Hypothalamus (tissue), 51 donors: ENCODE measurements around the gene COBL.
A peak's percentile ranks its signal among the peaks of the same experiment; 100 is the strongest.

ENCODE experiments used
- DNase-seq, 51 donors: peaks; one replicate each; lab custom pipeline; 2025; lab: John Stamatoyannopoulos, UW

COBL gene

GRCh38 chr7:51239691-51240090, 76.9 kb downstream of the COBL start:
- DNase-seq: no peak

GRCh38 chr7:51238981-51239495, 77.6 kb downstream of the COBL start:
- no peak for DNase-seq

GRCh38 chr7:51237446-51238133, 79.0 kb downstream of the COBL start:
- no peak for DNase-seq

GRCh38 chr7:51236470-51237132, 80.0 kb downstream of the COBL start:
- DNase-seq: no peak

GRCh38 chr7:51235593-51236313, 80.9 kb downstream of the COBL start:
- DNase-seq: no peak

- no peak for DNase-seq
These were observed 81.8 kb downstream of the COBL start for GRCh38 chr7:51234609-51235308.

- DNase-seq: no peak
These were observed 82.5 kb downstream of the COBL start for GRCh38 chr7:51234139-51234538.

- peak in 1 of 51 donors; percentile 42 for DNase-seq
These were observed 83.2 kb downstream of the COBL start for GRCh38 chr7:51233374-51233773.

GRCh38 chr7:51230723-51231122, 85.9 kb downstream of the COBL start:
- no peak for DNase-seq

- DNase-seq: no peak
These were observed 86.3 kb downstream of the COBL start for GRCh38 chr7:51230324-51230625.

- no peak for DNase-seq
These were observed 86.8 kb downstream of the COBL start for GRCh38 chr7:51229620-51230323.

- DNase-seq: peak in 21 of 51 donors; percentile 6 to 64 (median 31)
These were observed 87.5 kb downstream of the COBL start for GRCh38 chr7:51229106-51229537.

GRCh38 chr7:51228386-51228958, 88.1 kb downstream of the COBL start:
- DNase-seq: no peak

- DNase-seq: no peak
These were observed 88.7 kb downstream of the COBL start for GRCh38 chr7:51227861-51228260.

- no peak for DNase-seq
These were observed 89.6 kb downstream of the COBL start for GRCh38 chr7:51226916-51227535.

GRCh38 chr7:51226063-51226755, 90.4 kb downstream of the COBL start:
- peak in 1 of 51 donors; percentile 32 for DNase-seq

GRCh38 chr7:51224811-51225595, 91.6 kb downstream of the COBL start:
- peak in 6 of 51 donors; percentile 29 to 50 (median 34) for DNase-seq

- DNase-seq: no peak
These were observed 93.1 kb downstream of the COBL start for GRCh38 chr7:51223505-51223904.
